GM12878 (cell line): ENCODE results near the gene LHFPL3. TPM values are rescaled to one million over a fixed set of nuclear protein-coding genes. Genes with fewer than 3 reads are reported as not detected.

ENCODE experiments used
- ATAC-seq: fragments of 200-7000 bp; cut with Tn5 transposase; 3 replicates; pipeline ENCODE4 v1.9.1; 2020; ENCODE audit warnings: mild to moderate bottlenecking, moderate library complexity
- BruUV-seq: library from RNA; stranded (reverse); fragments of 400-500 nt; replicated peaks from 2 replicates; lab custom pipeline; 2021; lab: Mats Ljungman, UMichigan
- CTCF ChIA-PET: fragments of 300-600 bp; sonication (Branson Sonifier 250); formaldehyde crosslinking; extraction: SDS; loops from one replicate; lab custom pipeline; 2021; ENCODE audit warnings: inconsistent platforms; lab: Yijun Ruan, JAX
- POLR2A ChIA-PET: fragments of 350-600 bp; formaldehyde crosslinking; extraction: SDS; loops from one replicate; lab custom pipeline; 2021; ENCODE audit warnings: inconsistent platforms; lab: Charles Lee
- RAD21 ChIA-PET: fragments of 300-600 bp; sonication (Branson Sonifier 250); formaldehyde crosslinking; loops from one replicate; lab custom pipeline; 2023; ENCODE audit warnings: antibody characterized with exemption; ENCODE audit not compliant: unreplicated experiment; lab: Charles Lee
- SMC1A ChIA-PET: fragments of 300-600 bp; sonication (Branson Sonifier 250); formaldehyde crosslinking; loops from one replicate; lab custom pipeline; 2023; ENCODE audit not compliant: unreplicated experiment, uncharacterized antibody; lab: Charles Lee
- DNase-seq: peaks from one replicate; pipeline ENCODE4 v3.0.0-alpha.2; 2011; ENCODE audit warnings: low read depth, low spot score
- FAIRE-seq: peaks from 3 replicates; lab custom pipeline; 2011; peaks lifted over from hg19 to GRCh38; lab: Jason Lieb, UNC
- H2AFZ ChIP-seq: 2 replicates; pipeline ENCODE4 v1.6.0; 2011; ENCODE audit warnings: low read depth, low read length, control low read depth; ENCODE audit not compliant: control insufficient read depth
- H3K27ac ChIP-seq: 2 replicates; pipeline ENCODE4 v1.5.1; 2011; ENCODE audit warnings: control low read depth; ENCODE audit not compliant: control insufficient read depth, insufficient read depth
- H3K27me3 ChIP-seq, 2 experiments: replicated peaks in 1 of 2; 2 replicates each; pipeline versions ENCODE4 v1.6.0 to v1.6.1; 2011; ENCODE audit warnings: low read length in 1 of 2; ENCODE audit not compliant: control insufficient read depth in 2 of 2, insufficient read depth in 2 of 2
- H3K36me3 ChIP-seq, 2 experiments: 2 replicates each; pipeline ENCODE4 v1.5.1; 2011; ENCODE audit warnings: low read length in 1 of 2; ENCODE audit not compliant: control insufficient read depth in 2 of 2, insufficient read depth in 2 of 2
- H3K4me1 ChIP-seq: 2 replicates; pipeline ENCODE4 v1.6.1; 2011; ENCODE audit warnings: mild to moderate bottlenecking, low read length, moderate library complexity, mixed read lengths; ENCODE audit not compliant: control insufficient read depth, insufficient read depth
- H3K4me2 ChIP-seq: 2 replicates; pipeline ENCODE4 v1.6.0; 2011; ENCODE audit warnings: control low read depth; ENCODE audit not compliant: control insufficient read depth, insufficient read depth
- H3K4me3 ChIP-seq: fragments of 200-600 bp; sonication (generic); 2 replicates; pipeline ENCODE4 v1.5.1; 2016
- H3K79me2 ChIP-seq: 2 replicates; pipeline ENCODE4 v1.6.0; 2011; ENCODE audit warnings: low read length; ENCODE audit not compliant: control insufficient read depth, insufficient read depth
- H3K9ac ChIP-seq: 2 replicates; pipeline ENCODE4 v1.8.0; 2011; ENCODE audit warnings: low read length, control low read depth, mixed read lengths; ENCODE audit not compliant: control insufficient read depth, insufficient read depth
- H3K9me3 ChIP-seq: replicated peaks from 3 replicates; pipeline ENCODE4 v1.5.1; 2011; ENCODE audit warnings: mild to moderate bottlenecking, low read length; ENCODE audit not compliant: control insufficient read depth, insufficient read depth
- H4K20me1 ChIP-seq: 2 replicates; pipeline ENCODE4 v1.6.0; 2011; ENCODE audit not compliant: control insufficient read depth, insufficient read depth
- EGR1 ChIP-seq, 2 experiments: IDR thresholded peaks; 1 replicate in 1 of 2; 2 replicates in 1 of 2; pipeline ENCODE4 v1.6.1; 2011 to 2012; ENCODE audit warnings: low read depth in 2 of 2, low read length in 2 of 2, borderline replicate concordance in 1 of 2, mild to moderate bottlenecking in 1 of 2, moderate library complexity in 1 of 2
- KDM1A ChIP-seq: fragments of 200-600 bp; sonication (generic); IDR thresholded peaks from 2 replicates; pipeline ENCODE4 v1.6.1; 2016; ENCODE audit warnings: borderline replicate concordance
- NKRF ChIP-seq: fragments of 450-650 bp; conservative IDR thresholded peaks from 2 replicates; pipeline ENCODE4 v1.6.1; 2017; ENCODE audit warnings: mild to moderate bottlenecking, moderate library complexity
- PML ChIP-seq: IDR thresholded peaks from 2 replicates; pipeline ENCODE4 v1.6.1; 2012; ENCODE audit warnings: low read length, inconsistent platforms
- PRDM15 ChIP-seq: fragments of 450-650 bp; formaldehyde crosslinking; IDR thresholded peaks from 2 replicates; pipeline ENCODE4 v1.4.0; 2020; ENCODE audit warnings: mild to moderate bottlenecking, moderate library complexity
- RUNX3 ChIP-seq: IDR thresholded peaks from 2 replicates; pipeline ENCODE4 v1.6.1; 2012; ENCODE audit warnings: low read length, inconsistent platforms
- SIN3A ChIP-seq: IDR thresholded peaks from 2 replicates; pipeline ENCODE4 v1.6.1; 2012; ENCODE audit warnings: low read depth, low read length, improper control_type of control experiment
- SKIL ChIP-seq: fragments of 450-650 bp; IDR thresholded peaks from 2 replicates; pipeline ENCODE4 v1.6.1; 2017; ENCODE audit warnings: mild to moderate bottlenecking, low read depth, inconsistent platforms; ENCODE audit not compliant: poor library complexity, severe bottlenecking
- SMAD1 ChIP-seq: fragments of 450-650 bp; IDR thresholded peaks from 2 replicates; pipeline ENCODE4 v1.6.1; 2018; ENCODE audit warnings: mild to moderate bottlenecking, low read depth; ENCODE audit not compliant: partially characterized antibody
- in situ Hi-C: fragments of 300-500 bp; cut with MboI; formaldehyde crosslinking; loops from 9 replicates; pipeline ENCODE4 v1.14.3; 2018; ENCODE audit warnings: mixed read lengths
- intact Hi-C: fragments of 100-400 bp; cut with micrococcal nuclease; formaldehyde crosslinking; loops from one replicate; pipeline ENCODE4 v1.14.2; 2022; ENCODE audit not compliant: unreplicated experiment
- polyA plus RNA-seq, 11 experiments: library from polyadenylated mRNA; depleted of rRNA in 4 of 11; unstranded in 6 of 11; stranded (reverse) in 5 of 11; fragments of >200 nt; fragmentation: Nextera tagmentation in 4 of 11; fragmentation: Illumina TruSeq in 1 of 11; extraction: Ambion mirVana in 4 of 11; extraction: Trizol in 1 of 11; gene quantifications; 1 replicate in 1 of 11; 2 replicates in 10 of 11; pipeline versions ENCODE4 v1.2.1 to v1.2.3, GENCODE V29; 2011 to 2016; ENCODE audit warnings: inconsistent platforms in 2 of 11, missing spikeins in 2 of 11, low read depth in 1 of 11
- total RNA-seq, 4 experiments: library from RNA; depleted of rRNA in 3 of 4; stranded (reverse); fragments of >200 nt in 3 of 4; fragmentation: Illumina TruSeq in 1 of 4; extraction: Trizol in 1 of 4; gene quantifications; 2 replicates each; pipeline versions ENCODE4 v1.2.1 to v1.2.3, GENCODE V29; 2013 to 2021

Gene LHFPL3
- total and polyA plus RNA-seq, 10 of the 15 experiments (the other 5 are each of a cell fraction or from before 2014, with no cell fraction given) = 0.09 TPM; not detected in 9

- Histone ChIP-seq H3K9me3 (no peaks in the 10 kb centered on the region; the same call in 2 of the 3 replicates), H3K4me2 (no peak overlapping the region), H3K4me1 (no peaks in the 10 kb centered on the region), H3K36me3 (no peaks in the 10 kb centered on the region), H2AFZ (no peak overlapping the region), H3K27ac (no peak overlapping the region), H4K20me1 (no peaks in the 10 kb centered on the region), H3K79me2 (no peaks in the 10 kb centered on the region), H3K4me3 (no peak overlapping the region), H3K27me3 (no peaks in the 10 kb centered on the region), H3K9ac (no peak overlapping the region)
- SMC1A ChIA-PET = interaction anchor here (0.7 kb wide), 1 partner anchor 311 kb away, joined by 3 read pairs; no protein-coding TSS in a partner anchor
- ATAC-seq (no peak), DNase-seq (no peak), FAIRE-seq (no peak)
- RAD21 ChIA-PET = no interaction called here
- POLR2A ChIA-PET = interaction anchor here (0.6 kb wide), 1 partner anchor 513 kb away, joined by 3 read pairs; no protein-coding TSS in a partner anchor
- intact Hi-C loops = no loop called here
- no TSS peak for BruUV-seq
- in situ Hi-C loops = no loop called here
- CTCF ChIA-PET = interaction anchor here (1.5 kb wide), 1 partner anchor 197 kb away, joined by 4 read pairs; no protein-coding TSS in a partner anchor
- TF ChIP-seq SIN3A (no peak), PRDM15 (CRISPR knock-in tag) (no peak), EGR1 (IDR thresholded peaks at IDR 0.05; ENCODE audit: borderline replicate concordance in 1 of 2, low read depth in 2 of 2, low read length in 2 of 2) (no peak), SMAD1 (no peak), SKIL (no peak), RUNX3 (no peak), NKRF (no peak), KDM1A (no peak), PML (no peak)
Observed at GRCh38 chr7:104839842-104840241, 511.4 kb downstream of the LHFPL3 start.
